GM18520 (cell line): ENCODE data around the gene TAF3.

Experiments used
- ATAC-seq: cut with Tn5 transposase; IDR thresholded peaks from one replicate; pipeline ENCODE4 v1.9.1; 2021; ENCODE audit not compliant: unreplicated experiment

The TAF3 gene

DNA sequence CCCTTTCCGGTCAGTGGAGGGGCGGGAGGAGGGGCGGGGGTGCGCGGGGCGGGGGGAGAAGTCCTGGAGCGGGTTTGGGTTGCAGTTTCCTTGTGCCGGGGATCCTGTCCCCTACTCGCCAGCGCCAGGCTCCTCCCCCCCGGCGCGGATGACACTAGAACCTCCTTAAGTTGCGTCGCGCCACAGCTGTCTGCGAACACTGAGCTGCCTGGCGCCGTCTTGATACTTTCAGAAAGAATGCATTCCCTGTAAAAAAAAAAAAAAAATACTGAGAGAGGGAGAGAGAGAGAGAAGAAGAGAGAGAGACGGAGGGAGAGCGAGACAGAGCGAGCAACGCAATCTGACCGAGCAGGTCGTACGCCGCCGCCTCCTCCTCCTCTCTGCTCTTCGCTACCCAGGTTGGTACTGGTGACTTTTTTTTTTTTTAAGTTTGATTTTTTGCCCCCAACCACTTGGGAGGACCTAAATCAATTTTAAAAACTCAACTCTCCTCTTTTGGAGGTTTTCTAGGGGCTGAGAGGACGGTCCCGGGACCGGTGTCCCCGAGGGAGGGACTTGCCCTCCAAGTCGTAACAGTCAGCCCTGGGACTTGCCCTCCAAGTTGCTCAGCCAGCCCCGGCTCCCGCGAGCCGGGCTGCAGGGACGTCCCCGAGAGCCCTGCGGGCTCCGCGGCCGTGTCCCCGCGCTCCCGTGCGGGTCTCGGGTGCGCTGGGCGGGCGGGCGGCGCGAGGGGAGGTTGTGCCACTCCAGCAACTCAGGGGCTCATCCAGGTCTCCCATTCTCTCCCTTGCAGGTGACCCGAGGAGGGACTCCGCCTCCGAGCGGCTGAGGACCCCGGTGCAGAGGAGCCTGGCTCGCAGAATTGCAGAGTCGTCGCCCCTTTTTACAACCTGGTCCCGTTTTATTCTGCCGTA, 236.4 kb downstream of the TAF3 start, which contains the start of gene GATA3:
TSS of gene GATA3 (plus strand) at position 195 of the 914 bp plus-strand sequence. CDS start 968 bp downstream, outside the sequence.
- ATAC-seq = peak; percentile 26

DNA sequence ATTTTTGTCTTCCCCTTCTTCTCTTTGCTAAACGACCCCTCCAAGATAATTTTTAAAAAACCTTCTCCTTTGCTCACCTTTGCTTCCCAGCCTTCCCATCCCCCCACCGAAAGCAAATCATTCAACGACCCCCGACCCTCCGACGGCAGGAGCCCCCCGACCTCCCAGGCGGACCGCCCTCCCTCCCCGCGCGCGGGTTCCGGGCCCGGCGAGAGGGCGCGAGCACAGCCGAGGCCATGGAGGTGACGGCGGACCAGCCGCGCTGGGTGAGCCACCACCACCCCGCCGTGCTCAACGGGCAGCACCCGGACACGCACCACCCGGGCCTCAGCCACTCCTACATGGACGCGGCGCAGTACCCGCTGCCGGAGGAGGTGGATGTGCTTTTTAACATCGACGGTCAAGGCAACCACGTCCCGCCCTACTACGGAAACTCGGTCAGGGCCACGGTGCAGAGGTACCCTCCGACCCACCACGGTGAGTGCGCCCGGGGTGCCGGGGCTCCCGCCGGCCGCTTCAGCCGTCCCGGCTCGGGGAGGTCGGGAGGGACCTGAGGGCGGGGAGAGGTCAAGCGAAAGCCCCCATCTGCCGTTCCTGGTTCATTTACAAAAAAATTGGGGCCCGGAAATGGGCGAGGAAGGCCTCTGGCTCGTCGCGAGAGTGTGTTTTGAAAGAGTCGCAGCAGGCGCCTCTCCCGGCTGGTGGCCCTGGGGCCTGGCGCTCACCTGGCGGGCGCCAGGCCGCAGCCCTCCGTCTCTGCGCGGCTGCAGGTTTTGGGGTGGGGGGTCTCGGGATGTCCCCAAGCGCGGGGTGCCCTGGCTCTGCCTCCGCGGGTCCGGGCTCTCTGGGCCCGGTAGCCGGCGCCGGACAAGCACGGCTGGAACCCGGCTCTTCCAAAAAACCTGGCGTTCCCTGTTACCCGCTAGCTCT, 237.4 kb downstream of the TAF3 start:
- ATAC-seq = no peak

DNA sequence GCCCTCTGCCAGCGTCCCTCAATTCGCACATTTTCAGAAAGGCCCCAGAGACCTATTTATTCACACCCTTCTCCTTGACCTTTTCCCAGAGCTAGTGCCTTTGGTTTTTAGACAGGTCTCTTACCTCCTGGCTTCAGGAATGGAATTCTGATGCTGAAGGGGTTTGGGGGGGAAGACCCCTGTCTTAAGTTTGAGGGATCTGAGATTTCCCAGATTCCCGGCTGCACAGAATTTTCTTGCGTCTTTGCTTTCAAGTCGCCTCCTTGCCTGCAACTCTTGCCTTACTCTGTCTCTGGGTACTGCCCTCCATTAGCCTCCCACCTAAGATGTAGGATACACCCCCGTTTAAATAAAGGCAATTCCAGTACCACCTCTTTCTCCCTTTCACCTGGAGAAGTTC, 238.1 kb downstream of the TAF3 start:
- no peak for ATAC-seq

DNA sequence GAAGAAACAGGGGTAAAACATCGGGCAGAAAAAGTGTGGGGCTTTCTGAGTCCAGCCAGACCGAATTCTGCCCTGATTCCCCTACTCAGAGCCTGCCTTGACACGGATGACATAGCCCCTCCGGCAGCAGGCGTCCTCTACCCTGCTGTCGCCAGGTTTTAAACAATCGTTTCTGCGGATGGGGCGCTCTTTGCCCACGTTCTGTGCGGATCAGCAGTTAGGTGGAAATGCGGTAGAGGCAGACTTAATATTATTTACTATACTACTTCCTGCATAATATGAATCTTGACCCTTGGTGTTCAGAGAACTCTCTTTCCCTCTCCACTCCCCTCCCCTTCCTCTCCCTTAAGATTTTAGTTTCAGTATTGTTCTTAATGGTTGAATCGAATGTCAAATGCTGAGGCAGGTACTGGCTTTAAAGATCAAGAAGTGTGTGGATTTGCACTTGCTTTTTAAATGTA, 238.6 kb downstream of the TAF3 start:
- ATAC-seq = no peak

DNA sequence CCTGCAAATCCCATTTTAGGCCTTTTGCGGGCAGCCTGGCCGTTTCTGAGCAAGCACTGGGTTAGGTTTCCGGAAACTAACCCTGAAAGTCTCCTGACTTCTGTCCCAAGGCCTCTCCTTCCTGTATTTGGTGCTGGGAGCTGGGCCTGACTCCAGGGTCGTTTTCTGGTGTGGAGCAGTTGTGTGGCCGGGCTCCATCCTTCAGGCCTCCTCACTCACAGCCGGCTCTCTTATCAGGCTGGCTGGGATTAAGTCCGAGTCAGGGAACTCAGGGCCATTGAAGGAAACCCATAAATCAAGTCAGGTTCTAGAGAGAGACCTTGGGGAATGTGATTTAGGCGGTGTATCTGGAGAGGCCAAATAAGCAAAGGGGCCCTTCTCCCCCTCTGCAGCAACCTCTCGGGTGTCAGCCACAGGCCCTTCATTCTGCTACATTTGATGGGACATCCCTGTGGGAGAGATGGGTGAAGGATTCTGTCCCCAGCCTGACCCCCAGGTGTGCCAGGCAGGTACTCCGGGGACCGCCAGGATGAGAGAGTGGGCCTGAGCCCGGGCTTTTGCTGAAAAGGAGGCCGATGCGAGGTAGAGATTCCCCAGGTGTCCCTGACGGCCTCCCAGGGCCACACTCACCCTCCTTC, 239.4 kb downstream of the TAF3 start:
- ATAC-seq = no peak

DNA sequence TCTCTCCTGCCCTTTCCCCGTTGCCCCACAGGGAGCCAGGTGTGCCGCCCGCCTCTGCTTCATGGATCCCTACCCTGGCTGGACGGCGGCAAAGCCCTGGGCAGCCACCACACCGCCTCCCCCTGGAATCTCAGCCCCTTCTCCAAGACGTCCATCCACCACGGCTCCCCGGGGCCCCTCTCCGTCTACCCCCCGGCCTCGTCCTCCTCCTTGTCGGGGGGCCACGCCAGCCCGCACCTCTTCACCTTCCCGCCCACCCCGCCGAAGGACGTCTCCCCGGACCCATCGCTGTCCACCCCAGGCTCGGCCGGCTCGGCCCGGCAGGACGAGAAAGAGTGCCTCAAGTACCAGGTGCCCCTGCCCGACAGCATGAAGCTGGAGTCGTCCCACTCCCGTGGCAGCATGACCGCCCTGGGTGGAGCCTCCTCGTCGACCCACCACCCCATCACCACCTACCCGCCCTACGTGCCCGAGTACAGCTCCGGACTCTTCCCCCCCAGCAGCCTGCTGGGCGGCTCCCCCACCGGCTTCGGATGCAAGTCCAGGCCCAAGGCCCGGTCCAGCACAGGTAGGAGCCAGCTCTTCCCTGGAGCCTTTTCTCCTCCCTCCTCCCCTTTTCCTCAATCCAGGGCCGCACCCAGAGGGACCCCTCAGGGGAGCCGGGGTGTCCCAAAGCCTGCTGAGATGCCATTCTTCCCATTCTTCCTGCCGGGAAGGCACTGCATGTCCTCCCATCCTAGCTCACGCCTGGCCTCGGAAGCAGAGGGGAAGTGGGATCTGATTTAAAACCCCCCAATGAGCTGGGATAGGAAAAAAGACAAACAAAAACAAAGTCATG, 240.2 kb downstream of the TAF3 start:
- no peak for ATAC-seq

DNA sequence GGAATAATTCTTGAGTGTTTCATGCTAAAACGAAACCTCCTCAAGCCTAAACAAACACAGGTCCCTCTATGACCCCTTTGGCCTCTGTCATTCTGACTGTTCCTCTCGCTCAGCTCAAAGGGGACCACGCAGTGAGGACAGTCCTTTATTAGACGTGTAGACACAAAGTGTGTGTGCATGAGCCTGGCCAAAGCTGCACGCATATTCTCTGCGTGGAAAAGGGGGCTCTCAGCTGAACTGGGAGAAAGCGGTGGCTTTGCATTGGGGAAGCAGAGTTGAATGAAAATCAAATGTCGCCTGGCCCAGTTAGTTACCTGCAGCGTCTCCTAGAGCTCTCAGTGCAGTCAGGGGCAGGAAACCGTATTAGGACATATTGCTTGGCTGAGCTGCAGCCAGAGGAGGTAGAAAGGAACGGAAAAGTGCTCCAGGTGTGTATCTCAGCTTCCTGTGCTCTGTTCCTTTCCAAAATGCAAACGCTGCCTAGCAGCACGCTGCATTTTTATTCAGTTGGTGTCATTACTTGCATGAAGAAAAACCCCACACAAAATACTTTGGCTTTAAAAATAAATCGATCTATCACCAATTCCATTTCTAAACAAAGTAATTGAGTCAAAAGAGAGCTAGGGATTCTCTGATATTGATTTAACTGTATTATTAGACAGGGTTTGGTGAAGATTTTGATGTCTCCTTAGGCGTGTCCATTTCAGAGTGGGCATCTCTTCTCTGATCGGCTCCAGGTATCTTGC, 241.1 kb downstream of the TAF3 start:
- ATAC-seq = no peak

DNA sequence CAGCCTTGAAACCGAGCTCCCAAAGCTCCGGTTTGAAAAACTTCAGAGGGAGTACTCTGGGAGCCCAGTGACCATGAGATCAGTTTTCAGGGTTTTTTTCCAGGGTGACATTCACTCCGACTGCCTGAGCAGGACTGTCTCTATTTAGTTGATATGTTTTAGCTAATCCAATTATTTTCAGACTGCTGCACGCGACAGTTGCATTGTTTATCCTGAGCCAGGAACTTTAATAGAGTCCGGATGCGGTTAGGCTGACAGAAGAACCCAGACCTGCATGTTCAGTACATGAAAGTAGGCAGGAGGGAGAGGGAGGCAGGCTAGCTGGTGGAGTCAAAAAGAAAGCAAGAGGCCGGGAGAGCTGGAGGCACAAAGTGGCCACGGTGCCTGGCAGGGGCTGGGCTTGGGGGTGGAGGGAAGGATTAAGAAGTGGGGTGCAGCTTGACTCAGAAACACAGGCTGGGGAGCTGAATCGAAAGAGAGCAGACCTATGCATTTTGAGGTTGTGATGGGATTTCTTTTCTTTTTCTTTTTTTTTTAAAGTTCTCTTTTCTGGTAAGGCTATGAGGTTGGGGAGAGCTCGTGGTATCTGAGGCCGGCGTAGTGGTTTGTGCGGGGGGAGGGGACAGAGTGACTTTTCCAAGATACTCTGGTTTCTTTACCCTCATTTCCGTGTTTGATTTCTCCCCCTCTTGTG, 241.9 kb downstream of the TAF3 start:
- ATAC-seq = peak; percentile 26

DNA sequence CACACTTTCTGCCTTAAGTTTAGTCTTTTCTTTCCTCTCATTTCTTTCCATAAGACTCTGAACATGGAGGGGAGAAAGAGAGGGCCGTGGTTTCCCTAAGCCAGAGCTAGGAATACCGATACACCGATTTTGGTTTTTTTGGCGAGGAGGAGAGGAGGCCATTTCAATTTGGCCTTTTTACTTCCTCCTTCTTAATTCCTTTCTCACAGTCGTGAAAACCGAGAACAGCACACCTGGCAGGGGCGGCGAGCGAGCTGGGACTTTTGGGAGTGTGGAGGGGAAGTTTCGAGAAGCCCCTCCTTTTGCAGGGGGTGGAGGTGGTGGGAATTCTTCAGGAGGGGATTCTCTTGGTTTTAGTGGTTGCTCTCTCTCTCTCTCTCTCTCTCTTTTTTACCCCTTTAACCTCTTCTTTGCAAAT, 242.4 kb downstream of the TAF3 start:
- no peak for ATAC-seq

DNA sequence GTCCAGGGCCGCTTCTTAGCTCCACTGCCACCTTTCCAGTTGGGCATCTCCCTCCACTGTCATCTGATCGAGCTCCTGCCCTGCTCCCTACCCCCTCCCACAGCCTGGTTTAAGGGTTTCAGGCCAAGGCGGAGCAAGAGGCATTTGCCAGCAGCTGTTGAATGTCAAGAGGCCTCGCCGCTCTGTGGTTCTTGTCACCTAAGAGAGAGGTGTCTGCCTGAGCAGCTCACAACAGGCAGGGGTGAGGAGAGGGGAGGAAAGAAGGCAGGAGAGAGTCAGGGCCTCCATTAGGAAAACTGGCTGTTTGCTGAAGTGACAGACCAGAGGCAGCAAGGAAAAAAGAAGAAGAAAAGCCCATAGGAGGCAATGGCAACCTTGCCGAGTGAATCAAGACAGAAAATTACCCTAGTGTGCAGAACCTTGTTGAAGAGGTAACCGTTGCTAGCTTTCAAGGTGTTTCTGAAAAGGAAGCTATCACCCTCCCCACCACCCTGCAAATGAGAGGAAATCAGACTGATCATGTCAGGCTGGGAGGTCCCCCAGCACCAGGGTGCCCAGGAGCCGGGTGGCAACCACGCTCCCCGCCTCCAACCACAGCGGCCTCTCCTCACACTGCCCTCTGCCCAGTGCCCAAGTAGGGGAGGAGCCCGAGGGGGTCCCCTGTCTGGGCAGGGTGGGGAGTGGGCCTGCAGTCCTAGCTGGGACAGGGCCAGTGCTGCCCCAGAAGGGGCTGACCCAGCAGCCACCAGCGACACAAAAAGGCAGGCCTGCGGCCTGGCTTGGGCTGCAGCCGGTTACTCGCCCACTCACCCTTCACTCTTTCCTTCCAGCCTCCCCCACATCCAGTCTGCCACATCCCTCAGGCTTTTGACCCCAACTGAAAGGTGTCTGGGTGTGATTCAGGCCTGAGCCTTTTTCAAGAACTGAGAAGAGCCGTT, 243.2 kb downstream of the TAF3 start:
- no peak for ATAC-seq

DNA sequence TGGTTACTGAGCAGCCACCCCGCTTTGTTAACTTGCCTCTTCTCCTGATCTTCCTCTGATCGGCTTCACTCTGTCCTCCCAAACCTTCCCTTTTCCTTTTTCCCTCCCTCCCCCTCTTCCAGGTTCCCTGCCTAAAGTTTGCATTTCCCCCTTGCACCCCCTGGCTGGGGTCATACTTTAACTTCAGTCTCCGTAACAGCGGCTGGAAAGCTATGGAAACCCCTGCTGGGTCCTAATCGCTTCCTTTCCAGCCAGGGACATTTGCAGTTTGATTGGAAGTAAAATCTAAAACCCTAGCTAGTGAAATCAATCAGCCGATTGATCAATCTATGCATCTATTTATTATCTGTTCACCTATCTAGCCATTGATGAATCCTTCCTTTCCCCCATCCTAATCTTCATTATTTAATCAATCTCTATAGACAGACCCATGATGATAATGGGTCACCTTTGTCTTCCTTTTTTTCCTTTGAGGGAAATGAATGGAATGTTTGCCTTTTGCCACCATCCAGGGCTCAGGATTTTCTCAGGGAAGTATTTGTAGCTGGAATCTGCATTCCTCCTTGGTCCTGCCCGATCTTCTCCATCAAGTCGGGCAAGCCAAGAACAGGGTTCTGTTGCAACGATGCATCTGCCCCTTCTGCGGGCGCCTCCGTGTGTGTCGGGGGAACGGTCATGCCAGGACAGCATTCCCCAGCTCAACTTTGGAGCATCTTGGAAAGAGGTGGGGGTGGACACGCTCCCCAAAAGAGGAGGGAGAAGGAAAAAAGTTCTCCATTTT, 245.0 kb downstream of the TAF3 start:
- no peak for ATAC-seq

DNA sequence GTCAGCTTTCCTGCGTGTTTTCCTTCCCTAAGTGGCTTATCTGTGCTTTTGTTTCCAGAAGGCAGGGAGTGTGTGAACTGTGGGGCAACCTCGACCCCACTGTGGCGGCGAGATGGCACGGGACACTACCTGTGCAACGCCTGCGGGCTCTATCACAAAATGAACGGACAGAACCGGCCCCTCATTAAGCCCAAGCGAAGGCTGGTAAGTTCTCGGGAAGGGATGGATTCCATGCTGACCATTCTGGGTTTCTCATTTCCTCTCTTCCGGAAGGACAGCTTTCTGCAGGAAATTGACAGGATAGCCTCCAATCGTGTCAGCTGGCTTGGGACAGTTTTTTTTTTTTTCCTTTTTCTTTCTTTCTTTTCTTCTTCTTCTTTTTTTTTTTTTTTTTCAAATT, 245.6 kb downstream of the TAF3 start:
- no peak for ATAC-seq

DNA sequence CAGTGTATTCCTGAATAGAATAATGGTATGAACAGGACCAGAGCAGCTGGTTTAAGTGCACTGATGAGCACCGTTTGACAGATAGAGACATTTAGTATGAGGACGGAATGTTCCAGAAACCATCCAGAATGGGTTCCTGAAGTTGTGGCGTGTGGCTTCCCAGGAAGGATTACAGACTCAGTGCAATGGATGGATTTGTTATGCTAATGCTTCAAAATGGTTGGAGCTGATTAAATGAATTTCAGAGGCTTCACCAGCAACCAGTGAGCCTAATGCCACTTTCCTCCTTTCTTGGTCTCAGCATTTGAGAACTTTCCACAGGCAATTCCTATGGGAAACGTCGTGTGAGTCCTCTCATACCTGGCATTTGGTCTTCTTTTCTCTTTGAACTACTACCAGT, 246.1 kb downstream of the TAF3 start:
- ATAC-seq = no peak

DNA sequence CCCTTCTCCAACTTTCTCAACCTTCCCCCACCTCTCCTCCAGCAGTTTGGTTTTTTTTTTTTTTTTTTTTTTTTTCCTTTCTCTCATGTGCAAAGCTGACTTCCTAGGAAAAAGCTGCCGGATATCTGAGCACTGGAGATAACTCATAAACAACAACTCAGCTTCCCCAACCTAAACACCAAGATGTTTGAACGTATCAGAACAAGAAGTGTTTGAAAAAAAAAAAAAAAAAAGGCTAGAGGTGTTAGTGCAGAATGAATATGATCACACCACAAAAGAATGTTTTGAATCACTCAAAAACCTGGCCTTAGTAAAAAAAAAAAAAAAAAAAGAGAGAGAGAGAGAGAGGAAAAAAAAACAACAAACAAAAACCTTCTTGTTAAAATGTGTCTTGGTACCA, 247.3 kb downstream of the TAF3 start:
- peak; percentile 46 for ATAC-seq

DNA sequence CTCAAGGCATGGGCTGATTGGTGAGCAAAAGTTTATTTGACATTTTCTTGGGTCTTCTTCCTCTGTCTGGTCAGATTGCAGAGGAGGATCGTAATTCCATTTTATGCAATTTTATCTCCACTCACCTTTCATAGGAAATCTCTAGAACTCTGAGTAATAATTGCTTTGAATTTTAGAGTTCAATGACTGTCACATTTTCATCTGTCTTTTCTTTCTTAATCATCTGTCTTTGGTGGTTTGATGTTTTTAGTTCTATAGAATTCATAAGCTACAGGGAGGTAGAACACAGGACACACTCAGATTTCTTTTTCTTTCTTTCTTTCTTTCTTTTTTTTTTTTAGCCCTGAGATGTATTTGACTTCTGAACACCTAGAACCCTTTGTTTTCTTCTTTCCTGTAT, 247.8 kb downstream of the TAF3 start:
- ATAC-seq = no peak
